GM21390 (cell line): ENCODE data around the gene CLEC2A.
"Not testable (repeated sequence)": the region's sequence is repeated elsewhere in the genome, so short reads cannot be mapped to it uniquely, and the experiment has no call there.

ENCODE experiments used
- ATAC-seq: cut with Tn5 transposase; IDR thresholded peaks from one replicate; pipeline ENCODE4 v1.9.1; 2021; ENCODE audit not compliant: unreplicated experiment

The CLEC2A gene

GRCh38 chr12:9932270-9932669, at the start of gene CLEC2A:
CLEC2A (minus strand) TSS chr12:9932370; CDS start chr12:9932329, 41 bp downstream.
- ATAC-seq: no peak

GRCh38 chr12:9980126-9980525, 48.0 kb upstream of the CLEC2A start:
- no peak for ATAC-seq

GRCh38 chr12:9977916-9978315, 45.7 kb upstream of the CLEC2A start:
- no peak for ATAC-seq

- not testable (repeated sequence) for ATAC-seq
Observed at GRCh38 chr12:9976626-9977025, 44.5 kb upstream of the CLEC2A start.

- no peak for ATAC-seq
Observed at GRCh38 chr12:9975614-9976013, 43.4 kb upstream of the CLEC2A start.

- ATAC-seq: not testable (repeated sequence)
Observed at GRCh38 chr12:9974731-9975130, 42.6 kb upstream of the CLEC2A start.

- ATAC-seq: no peak
Observed at GRCh38 chr12:9973949-9974348, 41.8 kb upstream of the CLEC2A start.

GRCh38 chr12:9971181-9971580, 39.0 kb upstream of the CLEC2A start, which contains the start of gene CLEC12A:
CLEC12A (plus strand) TSS chr12:9971409; CDS start chr12:9971597, 188 bp downstream.
- ATAC-seq: no peak

GRCh38 chr12:9969673-9970072, 37.5 kb upstream of the CLEC2A start:
- no peak for ATAC-seq

GRCh38 chr12:9961901-9962300, 29.7 kb upstream of the CLEC2A start:
- no peak for ATAC-seq

- peak; percentile 78 for ATAC-seq
Observed at GRCh38 chr12:9961106-9961505, 28.9 kb upstream of the CLEC2A start.

- peak; percentile 18 for ATAC-seq
Observed at GRCh38 chr12:9960590-9960989, 28.4 kb upstream of the CLEC2A start.

GRCh38 chr12:9957834-9958233, 25.7 kb upstream of the CLEC2A start:
- no peak for ATAC-seq

GRCh38 chr12:9952954-9953729, 21.0 kb upstream of the CLEC2A start:
- ATAC-seq: not testable (repeated sequence)

GRCh38 chr12:9951026-9951675, 19.0 kb upstream of the CLEC2A start:
- ATAC-seq: no peak

- peak; percentile 96 for ATAC-seq
Observed at GRCh38 chr12:9948606-9949296, 16.6 kb upstream of the CLEC2A start.

- no peak for ATAC-seq
Observed at GRCh38 chr12:9947674-9948073, 15.5 kb upstream of the CLEC2A start.

- no peak for ATAC-seq
Observed at GRCh38 chr12:9944391-9944790, 12.2 kb upstream of the CLEC2A start.

- no peak for ATAC-seq
Observed at GRCh38 chr12:9943240-9943639, 11.1 kb upstream of the CLEC2A start.

- ATAC-seq: no peak
Observed at GRCh38 chr12:9941838-9942237, 9.7 kb upstream of the CLEC2A start.

- no peak for ATAC-seq
Observed at GRCh38 chr12:9940375-9940774, 8.2 kb upstream of the CLEC2A start.

- no peak for ATAC-seq
Observed at GRCh38 chr12:9936591-9936990, 4.4 kb upstream of the CLEC2A start.
